ENCODE data around the gene STAMBP. TPM values are rescaled to one million over a fixed set of nuclear protein-coding genes. Genes with fewer than 3 reads are reported as not detected.

Gene STAMBP
- total and polyA plus RNA-seq, 4 donors = 10.2 to 27.1 (median 15.9) TPM

- H3K4me1 ChIP-seq (ENCODE audit: control insufficient read depth in 4 of 4, insufficient read depth in 4 of 4, low read length in 3 of 4) = no peaks in the 10 kb centered on the region
- 87% methylated on average over 2 of the region's 2 CpGs for WGBS
- H3K27me3 ChIP-seq (ENCODE audit: control insufficient read depth in 4 of 4, insufficient read depth in 4 of 4, low read length in 3 of 4) = no peaks in the 10 kb centered on the region
- no peak overlapping the region for H3K27ac ChIP-seq (ENCODE audit: low read depth in 1 of 2, low read length in 2 of 2)
- peaks cover 5 to 50% (median 41%) of the 10 kb centered on the region in 4 donors for H3K36me3 ChIP-seq (ENCODE audit: control insufficient read depth in 4 of 4, insufficient read depth in 3 of 4, low read depth in 1 of 4, low read length in 3 of 4)
- no peaks in the 10 kb centered on the region for H3K9me3 ChIP-seq (ENCODE audit: control insufficient read depth in 4 of 4, low read length in 3 of 4)
- H3K9ac ChIP-seq (ENCODE audit: low read depth in 1 of 2, low read length in 2 of 2) = no peak overlapping the region
- H3K4me3 ChIP-seq (ENCODE audit: low read depth in 1 of 3, low read length in 3 of 3) = no peak overlapping the region
- TF ChIP-seq GABPA (IDR thresholded peaks at IDR 0.05 in 1 of 2, conservative IDR thresholded peaks at IDR 0.05 in 1 of 2) = no peak
- TF ChIP-seq RXRA (IDR thresholded peaks at IDR 0.05) = no peak
- TF ChIP-seq MAX (IDR thresholded peaks at IDR 0.05) = no peak
- no peak for TF ChIP-seq ZBTB33 (IDR thresholded peaks at IDR 0.05)
- no peak for TF ChIP-seq YY1 (IDR thresholded peaks at IDR 0.05)
- TF ChIP-seq SP1 (IDR thresholded peaks at IDR 0.05) = no peak
- TF ChIP-seq JUND (IDR thresholded peaks at IDR 0.05) = no peak
- TF ChIP-seq TAF1 (conservative IDR thresholded peaks at IDR 0.05) = no peak
- no peak for TF ChIP-seq REST (IDR thresholded peaks at IDR 0.05)
- DNase-seq (ENCODE audit: low spot score) = no peak
These were observed 34.2 kb downstream of the STAMBP start for GRCh38 chr2:73862987-73863386.

- Histone ChIP-seq H3K9ac (ENCODE audit: low read depth in 1 of 2, low read length in 2 of 2) (no peak overlapping the region), H3K27ac (ENCODE audit: low read depth in 1 of 2, low read length in 2 of 2) (no peak overlapping the region), H3K27me3 (ENCODE audit: control insufficient read depth in 4 of 4, insufficient read depth in 4 of 4, low read length in 3 of 4) (no peaks in the 10 kb centered on the region), H3K36me3 (ENCODE audit: control insufficient read depth in 4 of 4, insufficient read depth in 3 of 4, low read depth in 1 of 4, low read length in 3 of 4) (peaks cover 3 to 29% (median 16%) of the 10 kb centered on the region in 4 donors), H3K9me3 (ENCODE audit: control insufficient read depth in 4 of 4, low read length in 3 of 4) (no peaks in the 10 kb centered on the region), H3K4me3 (ENCODE audit: low read depth in 1 of 3, low read length in 3 of 3) (no peak overlapping the region), H3K4me1 (ENCODE audit: control insufficient read depth in 4 of 4, insufficient read depth in 4 of 4, low read length in 3 of 4) (no peaks in the 10 kb centered on the region)
- no peak for TF ChIP-seq JUND (IDR thresholded peaks at IDR 0.05)
- TF ChIP-seq TAF1 (conservative IDR thresholded peaks at IDR 0.05) = no peak
- no peak for TF ChIP-seq MAX (IDR thresholded peaks at IDR 0.05)
- TF ChIP-seq CTCF (IDR thresholded peaks at IDR 0.05; ENCODE audit: low read depth, low read length, missing input control) = no peak
- TF ChIP-seq FOXA2 (IDR thresholded peaks at IDR 0.05) = no peak
- TF ChIP-seq EGR1 (IDR thresholded peaks at IDR 0.05; ENCODE audit: low read depth in 2 of 2) = no peak
- TF ChIP-seq HNF4G (IDR thresholded peaks at IDR 0.05) = no peak
- DNase-seq (ENCODE audit: low spot score) = no peak
- 96% methylated on average over 9 of the region's 9 CpGs for WGBS
These were observed 39.6 kb downstream of the STAMBP start for GRCh38 chr2:73868204-73868978.
